ENCODE results near the gene DES.

- TF ChIP-seq CTCF (IDR thresholded peaks at IDR 0.05 in 4 of 5, conservative IDR thresholded peaks at IDR 0.05 in 1 of 5) (no peak), POLR2A (IDR thresholded peaks at IDR 0.05) (no peak)
These were observed 2.5 kb downstream of the DES start for GRCh38 chr2:219420687-219421086.

All from gastrocnemius medialis (tissue), 4 donors.